ENCODE measurements around the gene ATP5F1B. TPM values are rescaled to one million over a fixed set of nuclear protein-coding genes. Genes with fewer than 3 reads are reported as not detected.

ATP5F1B gene
- total RNA-seq, 1 donor from 2014 or later, result 609 TPM

DNA sequence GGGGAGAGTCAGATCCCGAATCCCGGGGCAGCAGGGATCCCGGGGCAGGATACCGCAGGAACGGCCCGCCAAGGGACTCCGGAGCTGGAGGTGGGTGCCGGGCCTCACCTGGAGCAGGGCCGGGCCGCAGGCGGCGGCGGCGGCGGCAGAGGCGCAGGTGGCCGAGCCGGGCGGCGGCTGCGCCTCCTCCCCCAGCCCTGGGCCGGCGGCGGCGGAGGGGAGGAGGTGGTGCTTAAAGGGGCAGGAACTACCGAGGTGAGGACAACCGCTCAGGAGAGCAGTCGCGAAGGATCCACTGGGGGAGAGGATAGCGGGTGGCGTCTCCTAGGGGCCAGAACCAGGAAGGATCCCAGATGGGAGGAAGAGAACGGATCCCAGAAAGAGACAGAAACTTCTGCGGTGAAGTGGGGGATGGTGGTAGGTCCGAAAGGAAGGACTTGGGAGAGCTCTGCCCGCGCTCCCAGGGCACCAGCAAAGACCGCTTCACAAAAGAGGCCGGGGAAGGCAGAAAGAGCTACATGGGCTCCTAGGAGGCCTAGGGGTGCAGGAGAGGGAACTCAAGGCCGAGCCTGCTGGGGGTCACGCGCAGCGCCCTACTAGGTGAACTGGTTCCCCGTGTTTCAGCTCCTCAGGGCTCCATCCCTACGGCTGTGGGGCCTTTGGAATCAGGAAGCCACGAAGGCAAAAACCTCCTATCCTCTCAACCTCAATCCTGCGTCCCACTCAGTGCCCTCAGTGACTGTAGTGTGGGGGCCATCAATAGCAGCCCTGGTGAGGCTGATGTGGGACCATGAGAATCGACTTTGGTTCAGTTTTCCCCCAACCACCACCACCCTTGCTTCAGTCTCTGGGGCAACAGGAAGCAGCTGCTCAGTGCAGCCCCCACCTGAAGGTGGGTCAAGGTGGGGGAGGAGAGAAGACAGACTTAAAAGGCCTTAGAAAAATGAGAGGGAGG lies 10.7 kb downstream of the ATP5F1B start:
- Histone ChIP-seq H3K4me3 (peak overlapping the region; percentile 88), H3K9ac (peak overlapping the region; percentile 36), H3K36me3 (no peaks in the 10 kb centered on the region), H4K20me1 (ENCODE audit: low read depth) (peaks cover 23% of the 10 kb centered on the region), H3F3A (ENCODE audit: low read depth) (peaks cover 85% of the 10 kb centered on the region), H3K27me3 (no peaks in the 10 kb centered on the region), H3K4me2 (peak overlapping the region; percentile 88), H3K27ac (peak overlapping the region; percentile 76), H3K79me2 (ENCODE audit: low read depth) (peaks cover 45% of the 10 kb centered on the region), H3K9me3 (ENCODE audit: low read depth) (no peaks in the 10 kb centered on the region), H3K4me1 (peaks cover 35% of the 10 kb centered on the region), H2AFZ (replicated peaks) (peak overlapping the region; percentile 5)
- H3K36me3 Mint-ChIP-seq, result peaks cover 20% of the 10 kb centered on the region
- H3K4me3 Mint-ChIP-seq, result peak overlapping the region; percentile 99
- peaks cover 72% of the 10 kb centered on the region for H3K4me1 Mint-ChIP-seq
- peak overlapping the region; percentile 94 for H3K27ac Mint-ChIP-seq
- TF ChIP-seq CTCF (IDR thresholded peaks at IDR 0.05), result peak; percentile 52
- no peak for TF ChIP-seq EZH2phosphoT487 (IDR thresholded peaks at IDR 0.05)
- TF ChIP-seq EZH2 (IDR thresholded peaks at IDR 0.05), result no peak
- H3K9me3 Mint-ChIP-seq, result no peaks in the 10 kb centered on the region
- peak; percentile 86 for DNase-seq (ENCODE audit: low spot score)
- peaks cover 8% of the 10 kb centered on the region for H3K27me3 Mint-ChIP-seq (ENCODE audit: insufficient read depth, low read depth)

DNA sequence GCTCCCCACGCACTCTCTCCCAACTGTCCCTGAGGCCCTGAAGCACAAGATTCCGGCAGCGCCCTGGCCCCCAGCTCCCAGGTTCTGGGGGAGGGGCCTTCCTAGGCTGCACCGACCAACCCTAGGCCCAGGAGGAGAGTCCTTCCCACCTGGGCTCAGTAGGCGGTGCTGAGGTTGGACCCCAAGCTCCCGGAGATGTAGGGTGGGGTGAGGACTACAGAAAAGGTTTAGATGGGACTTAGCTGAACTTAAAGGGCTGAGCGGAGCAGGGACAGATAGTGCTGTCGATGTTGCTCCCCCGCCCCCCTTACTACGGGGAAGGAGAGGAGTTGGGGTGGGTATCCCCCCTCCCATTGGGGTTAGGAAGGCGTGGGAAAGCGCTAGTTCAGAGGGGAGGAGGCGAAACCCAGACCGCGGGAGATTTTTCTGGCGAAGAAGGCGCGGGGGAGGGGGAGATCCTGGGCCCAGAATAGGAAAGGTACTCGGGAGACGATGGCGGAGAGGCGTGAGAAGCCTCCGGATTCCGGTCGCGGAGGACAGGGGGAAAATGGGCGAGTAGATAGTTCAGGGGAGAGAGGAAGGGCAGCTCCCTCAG lies 11.4 kb downstream of the ATP5F1B start:
- no peaks in the 10 kb centered on the region for H3K27me3 ChIP-seq
- peak overlapping the region; percentile 36 for H3K9ac ChIP-seq
- Mint-ChIP-seq H3K36me3 (peaks cover 14% of the 10 kb centered on the region), H3K9me3 (no peaks in the 10 kb centered on the region), H3K27ac (peak overlapping the region; percentile 94), H3K4me3 (peak overlapping the region; percentile 99), H3K4me1 (peaks cover 73% of the 10 kb centered on the region), H3K27me3 (ENCODE audit: insufficient read depth, low read depth) (peaks cover 4% of the 10 kb centered on the region)
- H3K4me2 ChIP-seq, result peak overlapping the region; percentile 88
- H4K20me1 ChIP-seq (ENCODE audit: low read depth), result peaks cover 28% of the 10 kb centered on the region
- peaks cover 53% of the 10 kb centered on the region for H3K79me2 ChIP-seq (ENCODE audit: low read depth)
- peak overlapping the region; percentile 76 for H3K27ac ChIP-seq
- H3K36me3 ChIP-seq, result no peaks in the 10 kb centered on the region
- peaks cover 80% of the 10 kb centered on the region for H3F3A ChIP-seq (ENCODE audit: low read depth)
- TF ChIP-seq EZH2phosphoT487 (IDR thresholded peaks at IDR 0.05), result no peak
- TF ChIP-seq EZH2 (IDR thresholded peaks at IDR 0.05), result no peak
- no peak for TF ChIP-seq CTCF (IDR thresholded peaks at IDR 0.05)
- peak overlapping the region; percentile 5 for H2AFZ ChIP-seq (replicated peaks)
- no peaks in the 10 kb centered on the region for H3K9me3 ChIP-seq (ENCODE audit: low read depth)
- peak overlapping the region; percentile 88 for H3K4me3 ChIP-seq
- peak; percentile 77 for DNase-seq (ENCODE audit: low spot score)
- peaks cover 35% of the 10 kb centered on the region for H3K4me1 ChIP-seq

DNA sequence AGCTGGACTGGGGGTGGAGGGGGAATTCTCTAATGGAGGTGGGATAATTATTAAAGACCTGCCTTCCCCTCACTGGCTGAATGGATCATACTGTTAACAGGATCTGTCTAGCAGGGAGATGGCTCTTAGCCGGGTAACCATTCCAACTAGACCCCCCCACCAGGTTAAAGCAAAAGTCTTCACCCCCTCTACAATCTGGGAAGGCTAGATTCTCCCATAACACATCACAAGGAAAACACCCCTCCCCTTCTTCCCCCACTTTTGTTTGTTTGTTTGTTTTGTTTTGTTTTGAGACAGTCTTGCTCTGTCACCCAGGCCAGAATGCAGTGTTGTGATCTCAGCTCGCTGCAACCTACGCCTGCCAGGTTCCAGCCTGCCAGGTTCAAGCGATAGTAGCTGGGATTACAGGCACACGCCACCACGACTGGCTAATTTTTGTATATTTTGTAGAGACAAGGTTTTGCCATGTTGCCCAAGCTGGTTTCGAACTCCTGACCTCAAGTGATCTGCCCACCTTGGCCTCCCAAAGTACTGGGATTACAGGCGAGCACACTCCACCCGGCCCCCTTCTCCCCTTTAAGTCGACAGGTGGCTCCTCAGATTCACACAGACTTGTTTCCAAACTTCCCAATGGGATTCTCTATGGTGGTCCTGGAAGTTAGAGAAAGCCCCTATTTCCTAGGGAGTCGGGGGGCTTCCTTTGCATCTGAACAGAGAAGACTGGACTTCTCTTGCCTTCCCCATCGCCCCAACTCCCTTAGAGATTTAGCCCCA lies 12.1 kb downstream of the ATP5F1B start:
- peak overlapping the region; percentile 88 for H3K4me3 ChIP-seq
- no peaks in the 10 kb centered on the region for H3K27me3 ChIP-seq
- peaks cover 81% of the 10 kb centered on the region for H3F3A ChIP-seq (ENCODE audit: low read depth)
- peak overlapping the region; percentile 23 for H3K27ac ChIP-seq
- H2AFZ ChIP-seq (replicated peaks), result no peak overlapping the region
- peaks cover 37% of the 10 kb centered on the region for H3K4me1 ChIP-seq
- Mint-ChIP-seq H3K27me3 (ENCODE audit: insufficient read depth, low read depth) (peaks cover 4% of the 10 kb centered on the region), H3K4me1 (peaks cover 76% of the 10 kb centered on the region), H3K36me3 (peaks cover 9% of the 10 kb centered on the region), H3K27ac (peak overlapping the region; percentile 94), H3K9me3 (no peaks in the 10 kb centered on the region), H3K4me3 (peak overlapping the region; percentile 99)
- H3K9ac ChIP-seq, result peak overlapping the region; percentile 36
- TF ChIP-seq EZH2phosphoT487 (IDR thresholded peaks at IDR 0.05), result no peak
- TF ChIP-seq CTCF (IDR thresholded peaks at IDR 0.05), result no peak
- TF ChIP-seq EZH2 (IDR thresholded peaks at IDR 0.05), result no peak
- H4K20me1 ChIP-seq (ENCODE audit: low read depth), result peaks cover 35% of the 10 kb centered on the region
- H3K4me2 ChIP-seq, result peak overlapping the region; percentile 88
- DNase-seq (ENCODE audit: low spot score), result peak; percentile 12
- H3K36me3 ChIP-seq, result no peaks in the 10 kb centered on the region
- H3K79me2 ChIP-seq (ENCODE audit: low read depth), result peaks cover 60% of the 10 kb centered on the region
- no peaks in the 10 kb centered on the region for H3K9me3 ChIP-seq (ENCODE audit: low read depth)
